ENCODE data around the gene AKR1E2. TPM values are rescaled to one million over a fixed set of nuclear protein-coding genes. Genes with fewer than 3 reads are reported as not detected.

The AKR1E2 gene
- total RNA-seq, 1 donor from 2014 or later = 0.53 TPM

DNA sequence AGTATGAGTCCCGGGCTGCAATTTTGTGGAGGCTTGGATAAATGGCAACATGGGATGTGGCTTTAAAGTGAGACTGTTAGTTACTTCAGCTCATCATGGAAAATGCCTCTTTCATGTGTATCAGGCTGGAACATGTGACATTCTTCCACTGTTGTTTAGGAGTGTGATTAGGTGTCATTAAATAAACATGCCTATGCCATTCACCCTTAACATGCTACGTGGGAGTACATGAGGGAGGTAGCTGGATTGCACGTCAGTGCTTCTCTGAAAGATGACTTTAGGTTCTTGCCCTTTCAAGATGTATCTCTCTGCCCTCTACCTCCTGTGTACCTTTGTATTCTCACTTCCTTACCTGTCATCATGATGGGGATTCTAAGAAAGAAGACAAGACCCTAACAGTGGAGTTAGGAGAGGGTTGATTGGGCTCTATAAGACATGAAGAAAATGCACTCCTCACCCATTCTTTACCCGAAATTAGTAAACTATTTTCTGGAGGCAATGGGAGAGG, 8.9 kb downstream of the AKR1E2 start:
- Histone ChIP-seq H3K27ac (no peak overlapping the region), H3K4me1 (no peaks in the 10 kb centered on the region), H3K36me3 (peaks cover 21 to 27% of the 10 kb centered on the region in 2 donors), H3K9me3 (no peaks in the 10 kb centered on the region), H3K4me3 (no peak overlapping the region), H3K27me3 (no peaks in the 10 kb centered on the region)
- no peak for DNase-seq (ENCODE audit: low spot score in 2 of 2)
- TF ChIP-seq, protein P1, sequence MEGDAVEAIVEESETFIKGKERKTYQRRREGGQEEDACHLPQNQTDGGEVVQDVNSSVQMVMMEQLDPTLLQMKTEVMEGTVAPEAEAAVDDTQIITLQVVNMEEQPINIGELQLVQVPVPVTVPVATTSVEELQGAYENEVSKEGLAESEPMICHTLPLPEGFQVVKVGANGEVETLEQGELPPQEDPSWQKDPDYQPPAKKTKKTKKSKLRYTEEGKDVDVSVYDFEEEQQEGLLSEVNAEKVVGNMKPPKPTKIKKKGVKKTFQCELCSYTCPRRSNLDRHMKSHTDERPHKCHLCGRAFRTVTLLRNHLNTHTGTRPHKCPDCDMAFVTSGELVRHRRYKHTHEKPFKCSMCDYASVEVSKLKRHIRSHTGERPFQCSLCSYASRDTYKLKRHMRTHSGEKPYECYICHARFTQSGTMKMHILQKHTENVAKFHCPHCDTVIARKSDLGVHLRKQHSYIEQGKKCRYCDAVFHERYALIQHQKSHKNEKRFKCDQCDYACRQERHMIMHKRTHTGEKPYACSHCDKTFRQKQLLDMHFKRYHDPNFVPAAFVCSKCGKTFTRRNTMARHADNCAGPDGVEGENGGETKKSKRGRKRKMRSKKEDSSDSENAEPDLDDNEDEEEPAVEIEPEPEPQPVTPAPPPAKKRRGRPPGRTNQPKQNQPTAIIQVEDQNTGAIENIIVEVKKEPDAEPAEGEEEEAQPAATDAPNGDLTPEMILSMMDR (IDR thresholded peaks at IDR 0.05) = no peak
- intact Hi-C loops (cut with DNase I) = no loop called here

DNA sequence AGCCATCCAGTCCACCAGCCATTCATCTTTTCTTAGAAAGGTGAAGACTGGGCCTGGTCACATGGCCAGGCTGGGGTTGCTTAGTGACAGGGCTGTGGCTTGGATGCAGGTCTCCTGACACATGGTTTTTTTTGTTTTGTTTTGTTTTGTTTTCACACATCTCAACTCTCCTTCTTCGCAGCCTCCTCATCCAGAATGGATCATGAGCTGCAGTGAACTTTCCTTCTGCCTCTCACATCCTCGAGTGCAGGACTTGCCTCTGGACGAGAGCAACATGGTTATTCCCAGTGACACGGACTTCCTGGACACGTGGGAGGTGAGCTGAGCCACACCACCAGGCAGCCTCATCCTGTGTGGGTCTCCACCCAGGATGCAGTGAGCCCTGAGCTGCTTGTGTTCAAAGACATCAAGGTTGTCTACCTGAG, 9.5 kb downstream of the AKR1E2 start:
- TF ChIP-seq, protein P1 (IDR thresholded peaks at IDR 0.05) = no peak
- intact Hi-C loops (cut with DNase I) = no loop called here
- Histone ChIP-seq H3K27ac (no peak overlapping the region), H3K4me3 (no peak overlapping the region), H3K9me3 (no peaks in the 10 kb centered on the region), H3K4me1 (no peaks in the 10 kb centered on the region), H3K27me3 (no peaks in the 10 kb centered on the region), H3K36me3 (peaks cover 21 to 27% of the 10 kb centered on the region in 2 donors)
- no peak for DNase-seq (ENCODE audit: low spot score in 2 of 2)

DNA sequence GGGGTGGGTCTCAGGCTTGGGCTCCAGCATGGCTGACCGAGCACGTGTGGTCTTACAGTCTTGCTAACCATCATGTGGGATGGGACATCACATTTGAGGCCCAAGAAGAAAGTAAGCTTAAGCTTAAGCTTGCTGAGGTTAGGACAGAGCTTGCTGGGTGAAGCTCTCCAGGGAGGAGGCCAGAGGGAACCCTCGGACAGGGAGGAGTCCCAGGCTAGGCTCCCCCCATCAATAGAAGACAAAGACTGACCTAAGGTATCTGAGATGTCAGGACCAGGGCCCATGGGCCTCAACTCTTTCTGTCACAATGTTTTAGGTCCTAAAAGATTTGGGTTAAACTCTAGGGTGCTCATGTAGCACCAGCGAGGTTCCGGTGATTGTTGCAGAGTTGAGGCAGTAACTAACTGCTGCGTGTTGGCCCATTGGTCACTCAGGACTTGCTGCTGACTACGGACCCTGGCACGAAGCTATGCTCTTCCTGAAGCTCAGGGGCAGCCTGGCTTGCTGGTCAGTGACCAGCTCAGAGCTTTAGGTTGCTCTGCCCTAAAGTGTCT, 10.5 kb downstream of the AKR1E2 start:
- Histone ChIP-seq H3K36me3 (peaks cover 21 to 27% of the 10 kb centered on the region in 2 donors), H3K4me3 (no peak overlapping the region), H3K4me1 (no peaks in the 10 kb centered on the region), H3K27ac (no peak overlapping the region), H3K9me3 (no peaks in the 10 kb centered on the region), H3K27me3 (no peaks in the 10 kb centered on the region)
- TF ChIP-seq, protein P1 (IDR thresholded peaks at IDR 0.05) = no peak
- DNase-seq (ENCODE audit: low spot score in 2 of 2) = no peak
- intact Hi-C loops (cut with DNase I) = no loop called here

DNA sequence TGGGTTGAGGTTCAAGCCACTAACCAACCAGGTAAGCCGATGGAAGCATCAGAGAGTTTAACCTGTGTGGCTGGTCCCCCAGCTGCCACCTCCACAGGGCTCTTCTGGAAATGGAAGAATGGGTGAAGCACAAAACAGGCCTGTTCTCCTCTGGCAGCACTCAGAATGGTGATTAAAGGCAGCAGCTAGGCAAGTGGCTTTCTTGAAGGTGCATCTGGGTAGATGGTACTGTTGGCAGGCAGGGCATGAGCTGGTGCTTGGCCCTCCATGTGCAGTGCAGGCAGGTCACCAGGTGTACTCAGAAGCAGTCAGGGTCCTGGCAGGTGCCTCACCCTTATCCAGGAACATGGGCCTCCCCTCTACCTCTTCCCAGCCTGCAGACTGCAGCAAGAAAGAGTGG, 11.5 kb downstream of the AKR1E2 start:
- TF ChIP-seq, protein P1 (IDR thresholded peaks at IDR 0.05) = no peak

DNA sequence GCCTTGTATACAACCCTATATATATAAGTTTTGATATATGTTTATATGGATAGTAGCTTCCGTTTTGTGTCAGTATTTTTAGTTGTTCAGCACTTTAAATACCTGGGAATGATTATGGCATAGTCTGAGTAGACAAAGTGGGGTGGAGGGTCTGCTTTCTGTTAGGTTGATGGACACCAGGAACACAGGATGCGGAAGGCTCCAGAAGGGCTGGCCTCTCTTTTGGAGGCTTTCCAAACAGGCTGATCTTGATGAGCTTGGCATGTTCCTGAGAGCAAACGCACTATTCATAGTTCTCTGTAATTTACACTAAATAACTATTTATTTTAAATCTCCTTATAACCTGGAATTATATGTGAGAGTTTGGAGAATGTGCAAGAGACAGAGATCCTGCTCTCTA, 12.7 kb downstream of the AKR1E2 start:
- Histone ChIP-seq H3K27me3 (no peaks in the 10 kb centered on the region), H3K4me1 (no peaks in the 10 kb centered on the region), H3K4me3 (no peak overlapping the region), H3K9me3 (no peaks in the 10 kb centered on the region), H3K36me3 (peaks cover 16 to 18% of the 10 kb centered on the region in 2 donors), H3K27ac (no peak overlapping the region)
- TF ChIP-seq, protein P1 (IDR thresholded peaks at IDR 0.05) = no peak
- DNase-seq (ENCODE audit: low spot score in 2 of 2) = no peak
- intact Hi-C loops (cut with DNase I) = no loop called here

More for the DNA sequence above, 11.5 kb downstream of the AKR1E2 start:
- no peaks in the 10 kb centered on the region for H3K9me3 ChIP-seq
- no peaks in the 10 kb centered on the region for H3K4me1 ChIP-seq
- no peak overlapping the region for H3K27ac ChIP-seq
- H3K27me3 ChIP-seq = no peaks in the 10 kb centered on the region
- no peak for DNase-seq (ENCODE audit: low spot score in 2 of 2)
- intact Hi-C loops (cut with DNase I) = no loop called here
- peaks cover 21 to 27% of the 10 kb centered on the region in 2 donors for H3K36me3 ChIP-seq
- H3K4me3 ChIP-seq = no peak overlapping the region

All from ascending aorta (tissue), 2 donors.